Erythroblast (primary cell): ENCODE results near the gene TEX2.

Experiments
- GATA1 ChIP-seq: IDR thresholded peaks from 2 replicates; pipeline ENCODE4 v1.6.1; 2011; ENCODE audit warnings: low read depth, mild to moderate bottlenecking, control low read depth, low read length, moderate library complexity
- POLR2A ChIP-seq: IDR thresholded peaks from 2 replicates; pipeline ENCODE4 v1.6.1; 2011; ENCODE audit warnings: mild to moderate bottlenecking, low read length

- TF ChIP-seq POLR2A = no peak
- no peak for TF ChIP-seq GATA1
Observed at GRCh38 chr17:64291268-64291851, 28.3 kb upstream of the TEX2 start.
